Fibroblast of skin of right biceps (primary cell): ENCODE results near the gene BYSL.

ENCODE experiments used
- DNase-seq: peaks from one replicate; pipeline ENCODE4 v3.0.0-alpha.2; 2013

BYSL gene

DNA sequence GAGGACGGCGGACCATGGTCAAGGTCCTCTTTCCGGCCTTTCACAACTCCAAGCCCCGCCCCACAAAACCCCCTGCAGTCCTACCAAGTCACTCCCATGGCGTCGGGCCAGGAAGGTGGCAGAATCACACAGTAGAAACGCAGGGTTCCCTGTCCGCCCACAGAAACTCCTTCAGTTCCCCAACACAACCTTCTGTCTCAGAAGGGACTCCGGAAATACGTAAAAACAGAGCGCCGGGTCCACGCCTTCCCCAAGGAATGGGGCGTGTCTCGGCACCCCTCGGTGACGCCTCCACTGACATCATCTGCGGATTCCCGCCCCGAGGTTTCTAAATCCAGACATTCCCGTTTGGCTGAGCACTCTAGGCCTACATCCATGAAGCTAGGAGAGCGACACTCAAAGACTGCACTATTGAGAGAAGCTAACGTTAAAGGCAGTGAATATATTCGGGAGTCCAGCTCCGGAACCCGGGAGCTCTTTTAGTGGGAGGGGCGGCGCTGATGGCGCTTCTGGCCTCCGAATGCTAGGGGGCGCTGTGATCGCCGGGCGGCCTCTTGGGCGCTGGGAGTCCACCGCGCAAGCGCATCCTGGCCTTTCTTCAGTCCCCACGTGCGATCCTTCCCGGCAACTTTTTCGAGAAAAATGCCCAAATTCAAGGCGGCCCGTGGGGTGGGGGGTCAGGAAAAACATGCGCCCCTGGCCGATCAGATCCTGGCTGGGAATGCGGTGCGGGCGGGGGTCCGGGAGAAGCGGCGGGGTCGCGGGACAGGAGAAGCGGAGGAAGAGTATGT, at the start of gene BYSL, which contains the start of gene MED20:
Gene BYSL, plus strand, starts transcription at position 579 of the 791 bp plus-strand sequence. Its CDS starts 64 bp downstream, at position 643.
Gene MED20, minus strand, starts transcription at position 219 of the 791 bp plus-strand sequence. Its CDS starts 121 bp downstream, at position 98.
- DNase-seq: peak; percentile 95

GRCh38 chr6:41871691-41872090, 49.6 kb upstream of the BYSL start:
- no peak for DNase-seq

- no peak for DNase-seq
Observed at GRCh38 chr6:41872147-41872546, 49.2 kb upstream of the BYSL start.

- DNase-seq: no peak
Observed at GRCh38 chr6:41874741-41875140, 46.6 kb upstream of the BYSL start.

DNA sequence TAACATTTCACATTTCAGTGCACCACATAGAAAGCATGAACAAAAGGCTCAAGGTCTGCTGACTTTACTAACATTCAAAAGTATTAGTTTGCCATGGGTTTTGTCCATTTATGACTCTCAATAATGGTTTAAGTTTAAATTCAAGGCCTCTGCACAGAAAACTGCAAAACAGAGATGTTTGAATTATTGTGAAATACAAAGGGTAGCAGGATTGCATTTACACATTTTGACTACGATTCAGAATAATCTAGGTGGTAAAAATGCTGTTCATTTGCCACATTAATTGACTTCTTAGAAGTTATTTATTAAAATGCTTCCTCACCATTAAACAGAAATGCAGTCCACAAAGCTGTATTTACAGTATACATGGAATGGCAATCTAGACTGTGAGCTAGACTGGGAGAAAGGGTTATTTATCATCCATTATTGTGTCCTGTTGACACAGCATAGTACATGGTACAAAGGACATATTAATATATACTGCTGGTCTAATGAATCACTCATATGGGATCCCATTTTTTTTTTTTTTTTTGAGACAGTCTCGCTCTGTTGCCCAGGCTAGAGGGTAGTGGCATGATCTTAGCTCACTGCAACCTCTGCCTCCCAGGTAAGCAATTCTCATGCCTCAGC, 44.1 kb upstream of the BYSL start:
- no peak for DNase-seq

DNA sequence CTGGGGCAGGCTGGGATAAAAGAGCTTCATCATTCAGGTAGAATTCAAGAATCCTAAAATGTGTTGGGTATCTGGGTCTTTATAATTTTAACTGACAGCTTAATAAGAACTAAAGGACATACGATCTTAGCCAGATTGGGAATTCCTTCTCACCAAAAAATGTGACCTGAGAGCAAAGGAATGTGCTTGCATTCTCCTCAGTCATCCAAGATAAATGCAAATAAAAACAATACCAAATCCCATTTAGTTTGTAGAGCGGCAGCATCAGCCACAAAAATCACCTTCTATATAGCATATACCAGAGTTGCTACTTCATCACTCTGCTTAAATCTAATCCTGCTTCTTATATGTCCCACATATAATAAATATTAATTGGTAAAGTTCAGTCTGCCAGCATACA, 43.1 kb upstream of the BYSL start:
- peak; percentile 66 for DNase-seq

DNA sequence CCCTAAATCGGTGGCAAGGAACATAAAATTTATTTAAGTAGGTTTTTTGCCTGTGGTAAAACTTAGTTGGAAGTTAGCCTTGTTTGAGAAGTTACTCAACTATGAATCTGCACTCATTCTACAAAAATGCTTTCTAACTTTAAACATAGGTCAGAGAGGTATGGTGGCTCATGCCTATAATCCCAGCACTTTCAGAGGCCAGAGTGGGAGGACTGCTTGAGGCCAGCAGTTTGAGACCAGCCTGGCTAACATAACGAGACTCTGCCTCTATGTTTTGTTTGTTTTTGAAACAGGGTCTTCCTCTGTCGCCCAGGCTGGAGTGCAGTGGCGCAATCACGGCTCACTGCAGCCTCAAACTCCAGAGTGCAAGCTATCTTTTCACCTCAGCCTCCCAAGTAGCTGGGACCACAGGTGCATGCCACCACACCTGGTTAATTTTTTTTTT, 42.3 kb upstream of the BYSL start:
- peak; percentile 56 for DNase-seq

GRCh38 chr6:41881506-41881905, 39.8 kb upstream of the BYSL start:
- no peak for DNase-seq

- no peak for DNase-seq
Observed at GRCh38 chr6:41884957-41885356, 36.3 kb upstream of the BYSL start.

DNA sequence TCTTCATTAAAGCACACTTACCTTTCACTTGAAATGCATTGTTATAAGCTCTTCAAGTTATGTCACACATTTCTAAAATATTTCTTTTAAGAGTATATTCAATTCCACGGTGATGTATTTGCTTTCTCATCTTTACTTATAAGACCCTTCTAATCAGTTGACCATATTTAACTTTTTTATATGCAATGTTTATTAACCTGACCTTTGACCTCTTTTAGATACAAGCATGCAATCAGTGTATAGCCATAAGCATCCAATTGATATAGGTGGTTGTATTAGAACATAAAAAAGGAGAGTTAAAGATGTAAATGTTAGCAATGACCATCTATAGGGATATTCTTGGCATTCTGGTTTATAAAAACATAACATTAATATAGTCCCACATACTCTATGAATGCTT, 35.4 kb upstream of the BYSL start:
- no peak for DNase-seq

DNA sequence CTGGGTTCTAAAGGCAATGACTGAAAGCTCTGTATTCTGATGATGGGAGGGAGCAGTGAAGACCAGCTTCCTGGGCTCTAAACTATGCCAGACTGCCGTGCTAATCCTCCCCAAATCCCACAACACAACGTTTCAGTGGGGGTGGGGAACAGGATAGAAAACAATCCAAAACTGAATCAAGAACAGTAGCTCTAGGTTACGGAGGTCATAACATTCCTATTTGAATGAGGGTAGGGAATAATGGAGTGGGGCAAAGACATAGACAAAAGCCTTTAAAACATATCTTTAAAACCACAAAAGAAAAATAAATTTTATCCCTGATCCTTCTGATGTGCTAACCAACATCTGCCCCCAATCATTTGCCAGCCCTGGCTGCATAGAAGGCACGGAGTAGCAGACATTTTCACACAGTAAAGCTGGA, 34.0 kb upstream of the BYSL start:
- DNase-seq: peak; percentile 25

DNA sequence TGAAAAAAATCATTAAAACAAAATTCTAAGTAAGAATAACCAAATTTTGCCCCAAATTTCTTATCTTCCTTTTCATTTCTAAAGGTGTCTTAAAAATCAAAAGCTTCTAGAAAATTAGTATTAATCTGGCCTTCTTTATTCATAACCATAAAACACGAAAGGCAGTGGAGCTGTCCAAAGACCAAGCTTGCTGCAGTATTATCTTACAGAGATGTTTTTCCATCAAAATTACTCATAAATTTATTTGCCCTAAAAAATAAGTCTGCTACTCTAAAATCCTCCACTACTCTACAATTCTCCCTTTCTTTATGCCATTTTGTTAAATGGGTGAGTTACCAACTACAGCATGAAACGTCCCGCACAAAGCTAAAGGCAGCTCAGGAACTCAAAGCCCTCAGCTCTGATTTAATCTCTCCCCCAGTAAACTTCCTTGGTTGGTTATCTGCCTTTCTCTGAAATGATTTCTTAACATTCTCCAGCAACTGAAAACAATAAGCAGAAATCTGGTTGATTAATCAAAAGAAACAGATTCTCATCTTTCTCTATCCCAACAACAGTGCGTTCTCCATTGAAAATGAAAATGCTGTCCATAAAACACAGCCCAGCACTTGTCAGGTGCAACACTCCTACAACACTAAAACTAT, 28.3 kb upstream of the BYSL start:
- DNase-seq: no peak

DNA sequence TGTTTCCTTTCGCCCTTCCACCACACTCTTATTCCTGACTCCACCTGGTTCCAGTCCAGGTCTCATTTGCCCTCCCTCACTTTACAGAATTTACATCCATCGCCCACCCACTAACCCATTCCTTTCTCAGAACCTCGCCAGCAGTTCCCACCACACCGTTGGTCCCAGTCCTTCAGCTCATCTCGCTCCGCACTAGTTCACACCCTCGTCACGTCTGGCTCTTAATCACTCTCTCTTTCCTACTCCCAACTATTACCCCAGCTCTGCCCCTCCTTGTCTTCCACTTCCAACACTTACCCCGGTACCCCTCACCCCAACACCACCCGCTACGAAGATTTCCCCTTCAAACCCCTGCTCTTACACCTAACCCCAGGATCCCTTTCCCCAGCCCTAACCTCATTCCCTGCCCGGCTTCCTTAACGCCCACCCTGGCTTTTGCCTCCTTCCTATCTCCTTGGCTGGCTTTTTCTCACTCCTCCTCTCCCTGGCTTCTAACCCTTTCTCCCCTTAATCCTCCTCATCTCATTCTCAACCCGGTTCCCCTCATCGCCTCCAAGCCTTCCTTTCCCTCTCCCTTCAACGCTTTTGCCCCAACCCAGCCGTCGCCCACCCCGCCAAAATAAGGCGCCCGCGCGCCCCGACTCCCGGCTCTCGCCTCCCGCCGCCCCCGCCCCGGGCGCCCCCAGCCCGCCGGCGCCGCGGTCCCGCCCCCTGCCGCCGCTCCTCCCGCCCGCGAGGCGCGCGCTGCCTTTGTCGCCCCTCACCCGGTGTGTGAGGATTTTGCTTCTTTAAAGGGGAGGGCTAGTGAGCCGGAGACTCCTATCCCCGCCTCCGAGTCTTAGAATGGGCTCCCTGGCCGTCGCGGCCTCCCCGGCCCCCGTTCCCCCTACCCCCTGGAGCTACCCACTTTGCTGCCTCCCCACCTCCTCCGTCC, 26.7 kb upstream of the BYSL start:
- no peak for DNase-seq

GRCh38 chr6:41895300-41896233, 25.7 kb upstream of the BYSL start, which contains the start of gene USP49:
Gene USP49 (minus strand): TSS chr6:41895375. CDS start chr6:41806983, 88,392 bp downstream.
- DNase-seq: peak; percentile 83

DNA sequence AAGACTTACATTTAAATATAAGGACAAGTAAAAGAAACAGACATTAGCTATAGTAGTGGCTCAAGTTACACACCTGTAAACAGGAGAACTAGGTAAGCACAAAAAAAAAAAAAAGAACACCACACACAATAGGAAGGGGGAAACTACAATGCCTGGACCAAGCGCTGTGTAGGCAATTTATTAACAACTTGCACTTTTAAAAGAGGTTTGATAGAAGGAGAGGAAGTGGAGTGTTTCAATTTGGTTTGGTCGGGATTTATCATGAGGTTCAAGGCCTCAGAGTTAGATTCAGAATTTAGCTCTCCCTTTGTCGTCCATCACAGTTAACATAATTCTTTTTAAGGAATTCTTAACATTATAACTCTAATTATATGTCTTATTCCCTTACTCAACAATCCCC, 25.0 kb upstream of the BYSL start:
- DNase-seq: no peak

GRCh38 chr6:41900861-41901260, 20.4 kb upstream of the BYSL start:
- no peak for DNase-seq

DNA sequence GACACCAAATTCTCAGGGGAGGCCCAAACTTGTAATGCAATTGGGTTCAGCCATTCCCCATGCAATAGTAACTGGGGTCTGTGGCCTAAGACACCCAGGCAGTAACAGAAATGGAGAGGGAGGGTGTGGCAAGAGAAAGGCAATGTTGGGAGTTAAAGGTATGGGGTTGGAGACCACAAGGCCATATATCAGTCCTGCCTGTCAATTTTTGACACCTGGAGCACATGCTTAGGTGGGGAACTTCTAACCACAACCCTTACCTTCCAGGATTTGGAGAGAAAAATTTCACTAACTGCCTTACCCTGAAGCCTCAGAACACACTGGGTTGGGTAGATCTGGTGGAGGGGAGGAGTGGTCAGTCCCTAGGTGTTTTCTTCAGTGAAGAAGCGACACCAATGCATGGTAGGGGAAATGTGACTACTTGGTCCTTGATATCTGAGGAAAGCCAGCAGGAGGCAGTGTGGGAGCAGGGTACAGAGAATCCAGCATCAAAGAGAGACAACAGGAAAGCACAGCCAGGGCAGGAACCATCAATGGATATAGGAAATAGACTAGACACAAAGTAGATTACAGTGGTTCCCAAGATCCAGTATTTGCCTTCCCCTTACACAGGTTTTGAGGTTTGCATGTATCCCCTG, 19.3 kb upstream of the BYSL start:
- peak; percentile 30 for DNase-seq

- no peak for DNase-seq
Observed at GRCh38 chr6:41909727-41910126, 11.6 kb upstream of the BYSL start.

GRCh38 chr6:41914343-41914742, 7.0 kb upstream of the BYSL start:
- no peak for DNase-seq

- no peak for DNase-seq
Observed at GRCh38 chr6:41914869-41915530, 6.3 kb upstream of the BYSL start.
